Measurements from ENCODE around the gene DOCK11.

The DOCK11 gene

GRCh38 chrX:118564498-118564897, 68.9 kb downstream of the DOCK11 start:
- no peak for TF ChIP-seq GATA3 (IDR thresholded peaks at IDR 0.05; ENCODE audit: low read depth, low read length)
- TF ChIP-seq GATA2 (IDR thresholded peaks at IDR 0.05; ENCODE audit: low read depth, low read length), result no peak

GRCh38 chrX:118565853-118566252, 70.2 kb downstream of the DOCK11 start:
- TF ChIP-seq GATA3 (IDR thresholded peaks at IDR 0.05; ENCODE audit: low read depth, low read length) (no peak), GATA2 (IDR thresholded peaks at IDR 0.05; ENCODE audit: low read depth, low read length) (no peak)

- no peak for TF ChIP-seq GATA3 (IDR thresholded peaks at IDR 0.05; ENCODE audit: low read depth, low read length)
- TF ChIP-seq GATA2 (IDR thresholded peaks at IDR 0.05; ENCODE audit: low read depth, low read length), result no peak
Observed at GRCh38 chrX:118566359-118566758, 70.7 kb downstream of the DOCK11 start.

- TF ChIP-seq GATA3 (IDR thresholded peaks at IDR 0.05; ENCODE audit: low read depth, low read length), result no peak
- no peak for TF ChIP-seq GATA2 (IDR thresholded peaks at IDR 0.05; ENCODE audit: low read depth, low read length)
Observed at GRCh38 chrX:118569676-118570075, 74.1 kb downstream of the DOCK11 start.

- TF ChIP-seq GATA3 (IDR thresholded peaks at IDR 0.05; ENCODE audit: low read depth, low read length), result no peak
- no peak for TF ChIP-seq GATA2 (IDR thresholded peaks at IDR 0.05; ENCODE audit: low read depth, low read length)
Observed at GRCh38 chrX:118570209-118570608, 74.6 kb downstream of the DOCK11 start.

GRCh38 chrX:118571836-118572235, 76.2 kb downstream of the DOCK11 start:
- TF ChIP-seq GATA2 (IDR thresholded peaks at IDR 0.05; ENCODE audit: low read depth, low read length) (no peak), GATA3 (IDR thresholded peaks at IDR 0.05; ENCODE audit: low read depth, low read length) (no peak)

GRCh38 chrX:118574666-118575065, 79.1 kb downstream of the DOCK11 start:
- TF ChIP-seq GATA3 (IDR thresholded peaks at IDR 0.05; ENCODE audit: low read depth, low read length) (no peak), GATA2 (IDR thresholded peaks at IDR 0.05; ENCODE audit: low read depth, low read length) (no peak)

GRCh38 chrX:118577041-118577440, 81.4 kb downstream of the DOCK11 start:
- TF ChIP-seq GATA3 (IDR thresholded peaks at IDR 0.05; ENCODE audit: low read depth, low read length), result no peak
- TF ChIP-seq GATA2 (IDR thresholded peaks at IDR 0.05; ENCODE audit: low read depth, low read length), result no peak

GRCh38 chrX:118579417-118579816, 83.8 kb downstream of the DOCK11 start:
- TF ChIP-seq GATA2 (IDR thresholded peaks at IDR 0.05; ENCODE audit: low read depth, low read length), result no peak

GRCh38 chrX:118583781-118584180, 88.2 kb downstream of the DOCK11 start:
- TF ChIP-seq GATA3 (IDR thresholded peaks at IDR 0.05; ENCODE audit: low read depth, low read length) (no peak), GATA2 (IDR thresholded peaks at IDR 0.05; ENCODE audit: low read depth, low read length) (no peak)

- TF ChIP-seq GATA3 (IDR thresholded peaks at IDR 0.05; ENCODE audit: low read depth, low read length) (no peak), GATA2 (IDR thresholded peaks at IDR 0.05; ENCODE audit: low read depth, low read length) (no peak)
Observed at GRCh38 chrX:118585296-118585695, 89.7 kb downstream of the DOCK11 start.

- TF ChIP-seq GATA3 (IDR thresholded peaks at IDR 0.05; ENCODE audit: low read depth, low read length), result no peak
- no peak for TF ChIP-seq GATA2 (IDR thresholded peaks at IDR 0.05; ENCODE audit: low read depth, low read length)
Observed at GRCh38 chrX:118588715-118589114, 93.1 kb downstream of the DOCK11 start.

- TF ChIP-seq GATA2 (IDR thresholded peaks at IDR 0.05; ENCODE audit: low read depth, low read length), result no peak
Observed at GRCh38 chrX:118589227-118589626, 93.6 kb downstream of the DOCK11 start.

- TF ChIP-seq GATA3 (IDR thresholded peaks at IDR 0.05; ENCODE audit: low read depth, low read length) (no peak), GATA2 (IDR thresholded peaks at IDR 0.05; ENCODE audit: low read depth, low read length) (no peak)
Observed at GRCh38 chrX:118593407-118593806, 97.8 kb downstream of the DOCK11 start.

- TF ChIP-seq GATA3 (IDR thresholded peaks at IDR 0.05; ENCODE audit: low read depth, low read length), result no peak
- TF ChIP-seq GATA2 (IDR thresholded peaks at IDR 0.05; ENCODE audit: low read depth, low read length), result no peak
Observed at GRCh38 chrX:118594697-118595420, 99.2 kb downstream of the DOCK11 start.
